HepG2 (cell line): ENCODE data around the gene ZNF26. TPM values are rescaled to one million over a fixed set of nuclear protein-coding genes. Genes with fewer than 3 reads are reported as not detected.

Source experiments
- AGO2 ChIP-seq: fragments of 200-400 bp; formaldehyde crosslinking; optimal IDR thresholded peaks from 2 replicates; pipeline ENCODE3; 2017; ENCODE audit warnings: mild to moderate bottlenecking, low read depth, low read length, moderate library complexity
- CBFB ChIP-seq: sonication (generic); formaldehyde crosslinking; IDR thresholded peaks from 2 replicates; pipeline ENCODE4 v1.4.0; 2020; ENCODE audit warnings: missing genetic modification reagents
- IKZF5 ChIP-seq: IDR thresholded peaks from 2 replicates; pipeline ENCODE4 v1.6.1; 2018; ENCODE audit warnings: missing genetic modification reagents, mild to moderate bottlenecking, missing compliant biosample characterization
- KDM5A ChIP-seq: fragments of 200-600 bp; sonication (generic); IDR thresholded peaks from 2 replicates; pipeline ENCODE4 v1.7.0; 2018; ENCODE audit warnings: antibody characterized with exemption, mild to moderate bottlenecking, low read length, borderline replicate concordance
- NONO ChIP-seq, 2 experiments: fragments of 450-650 bp in 1 of 2; sonication (generic) in 1 of 2; formaldehyde crosslinking in 1 of 2; IDR thresholded peaks in 1 of 2; conservative IDR thresholded peaks in 1 of 2; 2 replicates each; pipeline versions ENCODE4 v1.6.1 to v1.8.0; 2017 to 2022; ENCODE audit warnings: mild to moderate bottlenecking in 1 of 2, missing genetic modification reagents in 1 of 2, moderate library complexity in 1 of 2
- RAD51 ChIP-seq: fragments of 450-650 bp; IDR thresholded peaks from 2 replicates; pipeline ENCODE4 v1.6.1; 2016; ENCODE audit warnings: borderline replicate concordance
- ZNF10 ChIP-seq: sonication (generic); formaldehyde crosslinking; IDR thresholded peaks from 2 replicates; pipeline ENCODE4 v1.4.0; 2020; ENCODE audit warnings: mild to moderate bottlenecking, low read depth, missing genetic modification reagents, borderline replicate concordance
- ZNF12 ChIP-seq: sonication (generic); formaldehyde crosslinking; IDR thresholded peaks from 2 replicates; pipeline ENCODE4 v1.5.0; 2020; ENCODE audit warnings: missing genetic modification reagents
- ZNF136 ChIP-seq: sonication (generic); formaldehyde crosslinking; IDR thresholded peaks from 2 replicates; pipeline ENCODE4 v1.8.1; 2022; ENCODE audit warnings: low read depth, mild to moderate bottlenecking, moderate library complexity, missing genetic modification reagents
- ZNF263 ChIP-seq: sonication (generic); formaldehyde crosslinking; IDR thresholded peaks from 2 replicates; pipeline ENCODE4 v1.4.0; 2020; ENCODE audit warnings: missing genetic modification reagents
- ZNF329 ChIP-seq: sonication (generic); formaldehyde crosslinking; IDR thresholded peaks from 2 replicates; pipeline ENCODE4 v1.9.0; 2021; ENCODE audit warnings: low read depth, mild to moderate bottlenecking, missing genetic modification reagents
- ZNF577 ChIP-seq: sonication (generic); formaldehyde crosslinking; IDR thresholded peaks from 2 replicates; pipeline ENCODE4 v1.4.0; 2020; ENCODE audit warnings: mild to moderate bottlenecking, low read depth, missing genetic modification reagents, borderline replicate concordance
- ZNF687 ChIP-seq: sonication (generic); formaldehyde crosslinking; IDR thresholded peaks from 2 replicates; pipeline ENCODE4 v1.5.1; 2020; ENCODE audit warnings: mild to moderate bottlenecking, missing genetic modification reagents, moderate library complexity
- ZNF749 ChIP-seq: sonication (generic); formaldehyde crosslinking; IDR thresholded peaks from 2 replicates; pipeline ENCODE4 v1.8.0; 2022; ENCODE audit warnings: mild to moderate bottlenecking, missing genetic modification reagents, moderate library complexity, borderline replicate concordance
- ZNF766 ChIP-seq: sonication (generic); formaldehyde crosslinking; IDR thresholded peaks from 2 replicates; pipeline ENCODE4 v1.5.0; 2020; ENCODE audit warnings: missing genetic modification reagents, borderline replicate concordance
- ZSCAN22 ChIP-seq: sonication (generic); formaldehyde crosslinking; IDR thresholded peaks from 2 replicates; pipeline ENCODE4 v1.4.0; 2020; ENCODE audit warnings: mild to moderate bottlenecking, missing genetic modification reagents
- polyA plus RNA-seq, 8 experiments: library from polyadenylated mRNA; depleted of rRNA in 3 of 8; stranded (reverse) in 7 of 8; unstranded in 1 of 8; fragments of >200 nt; fragmentation: Illumina TruSeq in 4 of 8; extraction: Trizol in 4 of 8; gene quantifications; 2 replicates each; pipeline versions ENCODE4 v1.2.1 to v1.2.3, GENCODE V29; 2011 to 2016; ENCODE audit warnings: low read depth in 4 of 8, missing spikeins in 1 of 8, mixed read lengths in 1 of 8; ENCODE audit not compliant: insufficient read depth in 1 of 8
- total RNA-seq, 5 experiments: library from RNA; depleted of rRNA; stranded (reverse); fragments of >200 nt; fragmentation: Illumina TruSeq; extraction: Trizol; gene quantifications; 2 replicates each; pipeline ENCODE4 v1.2.3, GENCODE V29; 2016; ENCODE audit warnings: low read depth in 1 of 5
- TF ChIP-seq, protein P1 (sequence below): sonication (generic); formaldehyde crosslinking; IDR thresholded peaks from 2 replicates; pipeline ENCODE4 v1.4.0; 2020; ENCODE audit warnings: missing genetic modification reagents

Gene ZNF26
- total and polyA plus RNA-seq, 2 of the 13 experiments (the other 11 are each of a cell fraction or from before 2014, with no cell fraction given) = 3.8 to 6.5 TPM

GRCh38 chr12:133037207-133038005 lies 51.2 kb downstream of the ZNF26 start, which contains the start of gene ZNF84 (continued):
- TF ChIP-seq, protein P1, sequence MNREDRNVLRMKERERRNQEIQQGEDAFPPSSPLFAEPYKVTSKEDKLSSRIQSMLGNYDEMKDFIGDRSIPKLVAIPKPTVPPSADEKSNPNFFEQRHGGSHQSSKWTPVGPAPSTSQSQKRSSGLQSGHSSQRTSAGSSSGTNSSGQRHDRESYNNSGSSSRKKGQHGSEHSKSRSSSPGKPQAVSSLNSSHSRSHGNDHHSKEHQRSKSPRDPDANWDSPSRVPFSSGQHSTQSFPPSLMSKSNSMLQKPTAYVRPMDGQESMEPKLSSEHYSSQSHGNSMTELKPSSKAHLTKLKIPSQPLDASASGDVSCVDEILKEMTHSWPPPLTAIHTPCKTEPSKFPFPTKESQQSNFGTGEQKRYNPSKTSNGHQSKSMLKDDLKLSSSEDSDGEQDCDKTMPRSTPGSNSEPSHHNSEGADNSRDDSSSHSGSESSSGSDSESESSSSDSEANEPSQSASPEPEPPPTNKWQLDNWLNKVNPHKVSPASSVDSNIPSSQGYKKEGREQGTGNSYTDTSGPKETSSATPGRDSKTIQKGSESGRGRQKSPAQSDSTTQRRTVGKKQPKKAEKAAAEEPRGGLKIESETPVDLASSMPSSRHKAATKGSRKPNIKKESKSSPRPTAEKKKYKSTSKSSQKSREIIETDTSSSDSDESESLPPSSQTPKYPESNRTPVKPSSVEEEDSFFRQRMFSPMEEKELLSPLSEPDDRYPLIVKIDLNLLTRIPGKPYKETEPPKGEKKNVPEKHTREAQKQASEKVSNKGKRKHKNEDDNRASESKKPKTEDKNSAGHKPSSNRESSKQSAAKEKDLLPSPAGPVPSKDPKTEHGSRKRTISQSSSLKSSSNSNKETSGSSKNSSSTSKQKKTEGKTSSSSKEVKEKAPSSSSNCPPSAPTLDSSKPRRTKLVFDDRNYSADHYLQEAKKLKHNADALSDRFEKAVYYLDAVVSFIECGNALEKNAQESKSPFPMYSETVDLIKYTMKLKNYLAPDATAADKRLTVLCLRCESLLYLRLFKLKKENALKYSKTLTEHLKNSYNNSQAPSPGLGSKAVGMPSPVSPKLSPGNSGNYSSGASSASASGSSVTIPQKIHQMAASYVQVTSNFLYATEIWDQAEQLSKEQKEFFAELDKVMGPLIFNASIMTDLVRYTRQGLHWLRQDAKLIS (CRISPR knock-in tag) = no peak
- TF ChIP-seq NONO (IDR thresholded peaks at IDR 0.05) (no peak), NONO (CRISPR knock-in tag; conservative IDR thresholded peaks at IDR 0.05) (peak; percentile 94), RAD51 (peak; percentile 96), ZSCAN22 (CRISPR knock-in tag) (peak; percentile 78; the same call in 1 of the 2 replicates), ZNF687 (CRISPR knock-in tag) (peak; percentile 94), ZNF12 (CRISPR knock-in tag) (peak; percentile 7; the same call in 1 of the 2 replicates), ZNF136 (CRISPR knock-in tag) (0 out of 2 replicates have a peak, but pooled peaks have one; percentile 91), ZNF263 (0 out of 2 replicates have a peak, but pooled peaks have one; percentile 25), ZNF10 (CRISPR knock-in tag) (no peak), IKZF5 (CRISPR knock-in tag) (peak; percentile 71), KDM5A (peak; percentile 61; the same call in 1 of the 2 replicates), ZNF766 (peak; percentile 63; the same call in 1 of the 2 replicates), ZNF577 (CRISPR knock-in tag) (no peak), CBFB (0 out of 2 replicates have a peak, but pooled peaks have one; percentile 48), ZNF329 (CRISPR knock-in tag) (peak; percentile 24; the same call in 1 of the 2 replicates), AGO2 (peak; percentile 86), ZNF749 (peak; percentile 87; the same call in 1 of the 2 replicates)
